Mesendoderm (in vitro differentiated cells): ENCODE measurements around the gene ST7.
"Not testable (repeated sequence)": the region's sequence is repeated elsewhere in the genome, so short reads cannot be mapped to it uniquely, and the experiment has no call there.

Experiments used
- DNase-seq: peaks from one replicate; pipeline ENCODE4 v3.0.0; 2013
- H2AK5ac ChIP-seq: 2 replicates; pipeline ENCODE4 v1.6.1; 2013; ENCODE audit warnings: low read length, inconsistent platforms
- H2BK120ac ChIP-seq: 2 replicates; pipeline ENCODE4 v1.6.1; 2013; ENCODE audit warnings: low read depth, mild to moderate bottlenecking, low read length, moderate library complexity, mixed read lengths
- H2BK15ac ChIP-seq: replicated peaks from 2 replicates; pipeline ENCODE4 v1.6.1; 2013; ENCODE audit warnings: low read depth, mild to moderate bottlenecking, moderate library complexity
- H2BK5ac ChIP-seq: 2 replicates; pipeline ENCODE4 v1.6.1; 2013; ENCODE audit warnings: low read length, inconsistent platforms
- H3K18ac ChIP-seq: 2 replicates; pipeline ENCODE4 v1.6.1; 2013; ENCODE audit warnings: mild to moderate bottlenecking, low read length, mixed read lengths
- H3K23ac ChIP-seq: one replicate; pipeline ENCODE4 v1.6.1; 2013; ENCODE audit warnings: low read length
- H3K27ac ChIP-seq: 2 replicates; pipeline ENCODE4 v1.5.1; 2013; ENCODE audit warnings: low read depth, mild to moderate bottlenecking, inconsistent platforms, low read length, moderate library complexity
- H3K27me3 ChIP-seq: 2 replicates; pipeline ENCODE4 v1.6.1; 2013; ENCODE audit warnings: low read length, control low read depth, mild to moderate bottlenecking, inconsistent platforms; ENCODE audit not compliant: insufficient read depth, poor library complexity
- H3K36me3 ChIP-seq: 2 replicates; pipeline ENCODE4 v1.6.1; 2013; ENCODE audit warnings: low read length, inconsistent platforms; ENCODE audit not compliant: control insufficient read depth, insufficient read depth
- H3K4ac ChIP-seq: one replicate; pipeline ENCODE4 v1.6.1; 2013; ENCODE audit warnings: low read depth, mild to moderate bottlenecking, low read length, moderate library complexity
- H3K4me1 ChIP-seq: 2 replicates; pipeline ENCODE4 v1.6.1; 2013; ENCODE audit warnings: low read depth, low read length, inconsistent platforms; ENCODE audit not compliant: control insufficient read depth
- H3K4me2 ChIP-seq: 2 replicates; pipeline ENCODE4 v1.6.1; 2013; ENCODE audit warnings: low read length
- H3K4me3 ChIP-seq: 2 replicates; pipeline ENCODE4 v1.5.1; 2013; ENCODE audit warnings: mild to moderate bottlenecking, low read length
- H3K56ac ChIP-seq: one replicate; pipeline ENCODE4 v1.6.1; 2013; ENCODE audit warnings: low read length
- H3K79me1 ChIP-seq: 2 replicates; pipeline ENCODE4 v1.6.1; 2013; ENCODE audit warnings: low read length, inconsistent platforms
- H3K79me2 ChIP-seq: 2 replicates; pipeline ENCODE4 v1.6.1; 2013; ENCODE audit warnings: mild to moderate bottlenecking, low read length; ENCODE audit not compliant: control insufficient read depth, insufficient read depth
- H3K9ac ChIP-seq: 2 replicates; pipeline ENCODE4 v1.6.1; 2013; ENCODE audit warnings: low read length, inconsistent platforms
- H4K5ac ChIP-seq: one replicate; pipeline ENCODE4 v1.6.1; 2013; ENCODE audit warnings: low read length
- H4K8ac ChIP-seq: one replicate; pipeline ENCODE4 v1.6.1; 2013; ENCODE audit warnings: low read depth, mild to moderate bottlenecking, control low read depth, low read length, moderate library complexity
- WGBS: extraction: QIAGEN DNeasy Blood & Tissue Kit; methylation state at CpG from one replicate; pipeline ENCODE4 v1.1.7; 2013; ENCODE audit warnings: low lambda C conversion rate, missing lambda C conversion rate; ENCODE audit not compliant: insufficient coverage; ENCODE audit errors: extremely low coverage; 5-methylcytosine and 5-hydroxymethylcytosine counted together

ST7 gene

GRCh38 chr7:116956477-116956804, 3.1 kb downstream of the ST7 start:
- no peaks in the 10 kb centered on the region for H3K36me3 ChIP-seq
- H3K27ac ChIP-seq: no peak overlapping the region
- no peak overlapping the region for H3K4me2 ChIP-seq
- no peak overlapping the region for H2AK5ac ChIP-seq
- no peak for DNase-seq
- no peak overlapping the region for H3K4ac ChIP-seq
- no CpG with 5 or more reads among the region's 2 CpGs for WGBS
- no peak overlapping the region for H2BK120ac ChIP-seq
- no peak overlapping the region for H2BK15ac ChIP-seq
- peaks cover 2% of the 10 kb centered on the region for H3K79me1 ChIP-seq
- no peak overlapping the region for H3K56ac ChIP-seq
- H3K27me3 ChIP-seq: no peaks in the 10 kb centered on the region
- H3K18ac ChIP-seq: no peak overlapping the region
- no peak overlapping the region for H3K23ac ChIP-seq
- H3K4me1 ChIP-seq: peaks cover 2% of the 10 kb centered on the region
- no peaks in the 10 kb centered on the region for H3K79me2 ChIP-seq
- H4K8ac ChIP-seq: no peak overlapping the region
- no peak overlapping the region for H3K9ac ChIP-seq
- no peak overlapping the region for H3K4me3 ChIP-seq
- H4K5ac ChIP-seq: no peak overlapping the region
- no peak overlapping the region for H2BK5ac ChIP-seq

- no peak overlapping the region for H2BK5ac ChIP-seq
- no peak overlapping the region for H3K23ac ChIP-seq
- no peak overlapping the region for H3K4me3 ChIP-seq
- H3K79me2 ChIP-seq: no peaks in the 10 kb centered on the region
- H3K9ac ChIP-seq: no peak overlapping the region
- H3K18ac ChIP-seq: no peak overlapping the region
- H2BK120ac ChIP-seq: no peak overlapping the region
- no peak overlapping the region for H4K8ac ChIP-seq
- no peak overlapping the region for H2AK5ac ChIP-seq
- WGBS: no CpG with 5 or more reads among the region's 2 CpGs
- no peak overlapping the region for H3K56ac ChIP-seq
- H3K4me1 ChIP-seq: peaks cover 2% of the 10 kb centered on the region
- peaks cover 2% of the 10 kb centered on the region for H3K79me1 ChIP-seq
- H3K4me2 ChIP-seq: no peak overlapping the region
- no peak overlapping the region for H4K5ac ChIP-seq
- no peaks in the 10 kb centered on the region for H3K36me3 ChIP-seq
- H3K27me3 ChIP-seq: no peaks in the 10 kb centered on the region
- DNase-seq: no peak
- no peak overlapping the region for H3K27ac ChIP-seq
- H3K4ac ChIP-seq: no peak overlapping the region
- no peak overlapping the region for H2BK15ac ChIP-seq
Observed at GRCh38 chr7:116957874-116958273, 4.6 kb downstream of the ST7 start.

GRCh38 chr7:116961966-116962673, 8.8 kb downstream of the ST7 start:
- H3K9ac ChIP-seq, H2BK15ac ChIP-seq, H2AK5ac ChIP-seq, H3K27ac ChIP-seq, H3K79me2 ChIP-seq, H3K18ac ChIP-seq, H2BK5ac ChIP-seq, H4K8ac ChIP-seq, H4K5ac ChIP-seq, H3K23ac ChIP-seq, H3K79me1 ChIP-seq, H2BK120ac ChIP-seq, H3K56ac ChIP-seq, H3K4me3 ChIP-seq, H3K4me1 ChIP-seq, H3K4me2 ChIP-seq, H3K27me3 ChIP-seq, H3K4ac ChIP-seq, H3K36me3 ChIP-seq, DNase-seq: not testable (repeated sequence)
- no CpG with 5 or more reads among the region's 4 CpGs for WGBS

- Histone ChIP-seq H3K4me1 (no peaks in the 10 kb centered on the region), H3K56ac (no peak overlapping the region)
- DNase-seq: no peak
Observed at GRCh38 chr7:116963234-116963633, 9.9 kb downstream of the ST7 start.

GRCh38 chr7:116966601-116967000, 13.3 kb downstream of the ST7 start:
- H3K79me2 ChIP-seq: no peaks in the 10 kb centered on the region
- no peak overlapping the region for H3K27ac ChIP-seq
- no peaks in the 10 kb centered on the region for H3K4me1 ChIP-seq
- no peak overlapping the region for H3K56ac ChIP-seq
- no peak overlapping the region for H3K9ac ChIP-seq
- no peak overlapping the region for H3K23ac ChIP-seq
- H3K4ac ChIP-seq: no peak overlapping the region
- H3K27me3 ChIP-seq: no peaks in the 10 kb centered on the region
- no peak overlapping the region for H4K5ac ChIP-seq
- H3K4me3 ChIP-seq: no peak overlapping the region
- H3K18ac ChIP-seq: no peak overlapping the region
- no peak overlapping the region for H4K8ac ChIP-seq
- H2BK120ac ChIP-seq: no peak overlapping the region
- DNase-seq: no peak
- H2BK5ac ChIP-seq: no peak overlapping the region
- H2AK5ac ChIP-seq: no peak overlapping the region
- no peaks in the 10 kb centered on the region for H3K79me1 ChIP-seq
- H2BK15ac ChIP-seq: no peak overlapping the region
- H3K4me2 ChIP-seq: no peak overlapping the region
- H3K36me3 ChIP-seq: no peaks in the 10 kb centered on the region

More at GRCh38 chr7:116963234-116963633, 9.9 kb downstream of the ST7 start:
- Histone ChIP-seq H3K4me3 (no peak overlapping the region), H2BK120ac (no peak overlapping the region), H3K9ac (no peak overlapping the region), H3K18ac (no peak overlapping the region), H3K79me2 (no peaks in the 10 kb centered on the region), H2BK5ac (no peak overlapping the region), H3K4ac (no peak overlapping the region), H3K4me2 (no peak overlapping the region), H4K5ac (no peak overlapping the region), H2BK15ac (no peak overlapping the region), H2AK5ac (no peak overlapping the region), H3K36me3 (no peaks in the 10 kb centered on the region), H3K27me3 (no peaks in the 10 kb centered on the region), H3K23ac (no peak overlapping the region), H3K27ac (no peak overlapping the region), H4K8ac (no peak overlapping the region), H3K79me1 (no peaks in the 10 kb centered on the region)

- Histone ChIP-seq H3K27ac (no peak overlapping the region), H3K4me3 (no peak overlapping the region), H3K23ac (no peak overlapping the region), H3K27me3 (no peaks in the 10 kb centered on the region), H3K36me3 (no peaks in the 10 kb centered on the region), H2BK120ac (no peak overlapping the region), H3K56ac (no peak overlapping the region), H2BK5ac (no peak overlapping the region), H3K4me2 (no peak overlapping the region), H3K18ac (no peak overlapping the region), H2AK5ac (no peak overlapping the region), H3K4me1 (no peaks in the 10 kb centered on the region), H3K4ac (no peak overlapping the region), H3K79me2 (no peaks in the 10 kb centered on the region), H3K9ac (no peak overlapping the region), H4K8ac (no peak overlapping the region), H4K5ac (no peak overlapping the region), H2BK15ac (no peak overlapping the region), H3K79me1 (no peaks in the 10 kb centered on the region)
- no CpG with 5 or more reads among the region's 5 CpGs for WGBS
- no peak for DNase-seq
Observed at GRCh38 chr7:116967254-116967922, 14.1 kb downstream of the ST7 start.
